ENCODE data around the gene SUSD1. TPM values are rescaled to one million over a fixed set of nuclear protein-coding genes. Genes with fewer than 3 reads are reported as not detected.

Gene SUSD1
- total RNA-seq, 1 experiment from 2014 or later, result 7.4 TPM

GRCh38 chr9:112010537-112010936, 164.6 kb downstream of the SUSD1 start:
- H3K27ac ChIP-seq (ENCODE audit: low read length), result peak overlapping the region; percentile 95; the same call in 1 of the 2 replicates
- no peaks in the 10 kb centered on the region for H3K9me2 ChIP-seq (replicated peaks; ENCODE audit: low read length)
- no peak overlapping the region for H3K4me2 ChIP-seq (ENCODE audit: low read length)
- POLR2A ChIA-PET (ENCODE audit: unreplicated experiment), result no interaction called here
- no peaks in the 10 kb centered on the region for H3K36me3 ChIP-seq (ENCODE audit: low read depth, low read length)
- H3F3A ChIP-seq (ENCODE audit: low read length, unreplicated experiment), result no peaks in the 10 kb centered on the region
- no peaks in the 10 kb centered on the region for H3K27me3 ChIP-seq (ENCODE audit: low read length)
- H3K9me3 ChIP-seq (ENCODE audit: low read length), result no peaks in the 10 kb centered on the region
- intact Hi-C loops (cut with micrococcal nuclease), result no loop called here
- DNase-seq (no peak), ATAC-seq (no peak)
- H3K4me1 ChIP-seq (ENCODE audit: insufficient read depth, low read length), result peaks cover 33% of the 10 kb centered on the region
- H3K9ac ChIP-seq (ENCODE audit: low read length), result no peak overlapping the region
- CTCF ChIA-PET, result no interaction called here
- no peak overlapping the region for H3K4me3 ChIP-seq (ENCODE audit: low read length)
- TF ChIP-seq, protein P1, sequence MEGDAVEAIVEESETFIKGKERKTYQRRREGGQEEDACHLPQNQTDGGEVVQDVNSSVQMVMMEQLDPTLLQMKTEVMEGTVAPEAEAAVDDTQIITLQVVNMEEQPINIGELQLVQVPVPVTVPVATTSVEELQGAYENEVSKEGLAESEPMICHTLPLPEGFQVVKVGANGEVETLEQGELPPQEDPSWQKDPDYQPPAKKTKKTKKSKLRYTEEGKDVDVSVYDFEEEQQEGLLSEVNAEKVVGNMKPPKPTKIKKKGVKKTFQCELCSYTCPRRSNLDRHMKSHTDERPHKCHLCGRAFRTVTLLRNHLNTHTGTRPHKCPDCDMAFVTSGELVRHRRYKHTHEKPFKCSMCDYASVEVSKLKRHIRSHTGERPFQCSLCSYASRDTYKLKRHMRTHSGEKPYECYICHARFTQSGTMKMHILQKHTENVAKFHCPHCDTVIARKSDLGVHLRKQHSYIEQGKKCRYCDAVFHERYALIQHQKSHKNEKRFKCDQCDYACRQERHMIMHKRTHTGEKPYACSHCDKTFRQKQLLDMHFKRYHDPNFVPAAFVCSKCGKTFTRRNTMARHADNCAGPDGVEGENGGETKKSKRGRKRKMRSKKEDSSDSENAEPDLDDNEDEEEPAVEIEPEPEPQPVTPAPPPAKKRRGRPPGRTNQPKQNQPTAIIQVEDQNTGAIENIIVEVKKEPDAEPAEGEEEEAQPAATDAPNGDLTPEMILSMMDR (conservative IDR thresholded peaks at IDR 0.05; ENCODE audit: low read depth, low read length), result no peak
- TF ChIP-seq EZH2phosphoT487 (IDR thresholded peaks at IDR 0.05; ENCODE audit: borderline replicate concordance, low read length) (no peak), EZH2 (IDR thresholded peaks at IDR 0.05; ENCODE audit: low read length, unreplicated experiment) (no peak)
- H4K20me1 ChIP-seq (ENCODE audit: low read length), result no peaks in the 10 kb centered on the region
- H3K79me2 ChIP-seq (ENCODE audit: low read length), result no peaks in the 10 kb centered on the region
- H2AFZ ChIP-seq (ENCODE audit: low read length), result no peak overlapping the region
- no TSS peak for BruUV-seq (replicated peaks)

GRCh38 chr9:112009656-112010055, 165.4 kb downstream of the SUSD1 start:
- Histone ChIP-seq H4K20me1 (ENCODE audit: low read length) (no peaks in the 10 kb centered on the region), H3K9me3 (ENCODE audit: low read length) (no peaks in the 10 kb centered on the region), H2AFZ (ENCODE audit: low read length) (no peak overlapping the region), H3K4me2 (ENCODE audit: low read length) (no peak overlapping the region), H3F3A (ENCODE audit: low read length, unreplicated experiment) (no peaks in the 10 kb centered on the region), H3K4me3 (ENCODE audit: low read length) (no peak overlapping the region), H3K4me1 (ENCODE audit: insufficient read depth, low read length) (peaks cover 33% of the 10 kb centered on the region), H3K27ac (ENCODE audit: low read length) (no peak overlapping the region), H3K9me2 (replicated peaks; ENCODE audit: low read length) (no peaks in the 10 kb centered on the region), H3K36me3 (ENCODE audit: low read depth, low read length) (no peaks in the 10 kb centered on the region), H3K27me3 (ENCODE audit: low read length) (no peaks in the 10 kb centered on the region), H3K9ac (ENCODE audit: low read length) (no peak overlapping the region), H3K79me2 (ENCODE audit: low read length) (no peaks in the 10 kb centered on the region)
- DNase-seq (no peak), ATAC-seq (no peak)
- intact Hi-C loops (cut with micrococcal nuclease), result no loop called here
- no TSS peak for BruUV-seq (replicated peaks)
- CTCF ChIA-PET, result no interaction called here
- POLR2A ChIA-PET (ENCODE audit: unreplicated experiment), result no interaction called here
- TF ChIP-seq EZH2phosphoT487 (IDR thresholded peaks at IDR 0.05; ENCODE audit: borderline replicate concordance, low read length) (no peak), EZH2 (IDR thresholded peaks at IDR 0.05; ENCODE audit: low read length, unreplicated experiment) (no peak)
- TF ChIP-seq, protein P1 (conservative IDR thresholded peaks at IDR 0.05; ENCODE audit: low read depth, low read length), result no peak

DNA sequence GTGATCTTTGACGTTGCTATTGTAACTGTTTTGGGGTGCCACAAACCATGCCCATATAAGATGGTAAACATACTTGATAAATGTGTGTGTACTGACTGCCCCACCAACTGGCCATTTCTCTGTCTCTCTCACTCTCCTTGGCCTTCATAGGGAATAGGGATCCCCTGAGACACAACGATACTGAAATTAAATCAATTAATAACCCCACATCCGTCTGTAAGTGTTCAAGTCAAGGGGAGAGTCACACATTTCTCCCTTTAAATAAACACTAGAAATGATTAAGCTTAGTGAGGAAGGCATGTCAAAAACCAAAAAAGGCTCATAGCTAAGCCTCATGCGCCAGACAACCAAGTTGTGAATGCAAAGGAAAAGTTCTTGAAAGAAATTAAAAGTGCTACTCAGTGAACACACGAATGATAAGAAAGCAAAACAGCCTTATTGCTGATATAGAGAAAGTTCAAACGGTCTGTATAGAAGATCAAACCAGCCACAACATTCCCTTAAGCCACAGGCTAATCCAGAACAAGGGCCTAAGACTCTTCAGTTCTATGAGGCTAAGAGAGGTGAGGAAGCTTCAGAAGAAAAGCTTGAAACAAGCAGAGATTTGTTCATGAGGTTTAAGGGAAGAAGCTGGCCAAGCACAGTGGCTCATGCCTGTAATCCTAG, 167.4 kb downstream of the SUSD1 start:
- no peaks in the 10 kb centered on the region for H3F3A ChIP-seq (ENCODE audit: low read length, unreplicated experiment)
- no peaks in the 10 kb centered on the region for H3K27me3 ChIP-seq (ENCODE audit: low read length)
- H2AFZ ChIP-seq (ENCODE audit: low read length), result no peak overlapping the region
- H3K9me2 ChIP-seq (replicated peaks; ENCODE audit: low read length), result no peaks in the 10 kb centered on the region
- TF ChIP-seq, protein P1 (conservative IDR thresholded peaks at IDR 0.05; ENCODE audit: low read depth, low read length), result no peak
- TF ChIP-seq EZH2phosphoT487 (IDR thresholded peaks at IDR 0.05; ENCODE audit: borderline replicate concordance, low read length) (no peak), EZH2 (IDR thresholded peaks at IDR 0.05; ENCODE audit: low read length, unreplicated experiment) (no peak)
- POLR2A ChIA-PET (ENCODE audit: unreplicated experiment), result no interaction called here
- CTCF ChIA-PET, result no interaction called here
- BruUV-seq (replicated peaks), result no TSS peak
- H3K4me1 ChIP-seq (ENCODE audit: insufficient read depth, low read length), result peaks cover 25% of the 10 kb centered on the region
- no peaks in the 10 kb centered on the region for H3K9me3 ChIP-seq (ENCODE audit: low read length)
- H3K36me3 ChIP-seq (ENCODE audit: low read depth, low read length), result no peaks in the 10 kb centered on the region
- intact Hi-C loops (cut with micrococcal nuclease), result no loop called here
- DNase-seq, result no peak
- no peak overlapping the region for H3K9ac ChIP-seq (ENCODE audit: low read length)
- H4K20me1 ChIP-seq (ENCODE audit: low read length), result no peaks in the 10 kb centered on the region
- no peak overlapping the region for H3K4me3 ChIP-seq (ENCODE audit: low read length)
- H3K4me2 ChIP-seq (ENCODE audit: low read length), result no peak overlapping the region
- no peak overlapping the region for H3K27ac ChIP-seq (ENCODE audit: low read length)
- no peaks in the 10 kb centered on the region for H3K79me2 ChIP-seq (ENCODE audit: low read length)
- ATAC-seq, result no peak

Measured in PC-3 (cell line).